ENCODE results near the gene CD300LB. TPM values are rescaled to one million over a fixed set of nuclear protein-coding genes. Genes with fewer than 3 reads are reported as not detected.
"Not testable (repeated sequence)": the region's sequence is repeated elsewhere in the genome, so short reads cannot be mapped to it uniquely, and the experiment has no call there.

Gene CD300LB
- total and polyA plus RNA-seq, 12 donors, result 0.14 to 1.7 (median 0.25) TPM; not detected in 5

DNA sequence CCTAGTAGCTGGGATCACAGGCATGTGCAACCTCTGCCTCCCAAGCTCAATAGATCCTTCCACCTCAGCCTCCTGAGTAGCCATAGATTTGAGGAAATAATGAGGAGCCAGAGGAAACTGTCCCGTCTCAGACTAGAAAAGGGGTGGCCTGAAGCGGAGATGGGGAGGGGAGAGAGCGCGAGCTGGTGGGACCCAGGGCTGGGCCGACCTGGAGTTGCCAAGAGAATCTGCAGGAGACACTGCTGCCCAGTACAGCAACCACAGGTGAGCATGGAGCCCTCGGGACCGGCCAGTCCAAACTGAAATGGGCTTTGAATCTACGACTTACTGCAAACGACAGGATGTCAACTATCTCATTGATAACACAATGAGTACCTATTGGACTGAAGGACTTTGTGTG, 40.6 kb downstream of the CD300LB start:
- Histone ChIP-seq H3K27me3 (peaks cover 0 to 10% (median 0%) of the 10 kb centered on the region in 7 donors), H3K27ac (no peak overlapping the region), H3K9me3 (no peaks in the 10 kb centered on the region), H3K36me3 (peaks cover 0 to 8% (median 0%) of the 10 kb centered on the region in 9 donors), H3K4me3 (no peak overlapping the region), H3K4me1 (no peaks in the 10 kb centered on the region)
- DNase-seq (no peak), ATAC-seq (no peak)
- intact Hi-C loops (cut with DNase I), result loop anchor here in 4 of 10 donors (5.0 to 10.0 kb wide), 4 partner anchors 116 to 188 kb away; partner anchors contain the start of gene GPR142 (in 2 of the 4)
- TF ChIP-seq, protein P1, sequence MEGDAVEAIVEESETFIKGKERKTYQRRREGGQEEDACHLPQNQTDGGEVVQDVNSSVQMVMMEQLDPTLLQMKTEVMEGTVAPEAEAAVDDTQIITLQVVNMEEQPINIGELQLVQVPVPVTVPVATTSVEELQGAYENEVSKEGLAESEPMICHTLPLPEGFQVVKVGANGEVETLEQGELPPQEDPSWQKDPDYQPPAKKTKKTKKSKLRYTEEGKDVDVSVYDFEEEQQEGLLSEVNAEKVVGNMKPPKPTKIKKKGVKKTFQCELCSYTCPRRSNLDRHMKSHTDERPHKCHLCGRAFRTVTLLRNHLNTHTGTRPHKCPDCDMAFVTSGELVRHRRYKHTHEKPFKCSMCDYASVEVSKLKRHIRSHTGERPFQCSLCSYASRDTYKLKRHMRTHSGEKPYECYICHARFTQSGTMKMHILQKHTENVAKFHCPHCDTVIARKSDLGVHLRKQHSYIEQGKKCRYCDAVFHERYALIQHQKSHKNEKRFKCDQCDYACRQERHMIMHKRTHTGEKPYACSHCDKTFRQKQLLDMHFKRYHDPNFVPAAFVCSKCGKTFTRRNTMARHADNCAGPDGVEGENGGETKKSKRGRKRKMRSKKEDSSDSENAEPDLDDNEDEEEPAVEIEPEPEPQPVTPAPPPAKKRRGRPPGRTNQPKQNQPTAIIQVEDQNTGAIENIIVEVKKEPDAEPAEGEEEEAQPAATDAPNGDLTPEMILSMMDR (IDR thresholded peaks at IDR 0.05), result no peak
- WGBS, 2 donors, result 71% methylated on average over 9 of the region's 9 CpGs

DNA sequence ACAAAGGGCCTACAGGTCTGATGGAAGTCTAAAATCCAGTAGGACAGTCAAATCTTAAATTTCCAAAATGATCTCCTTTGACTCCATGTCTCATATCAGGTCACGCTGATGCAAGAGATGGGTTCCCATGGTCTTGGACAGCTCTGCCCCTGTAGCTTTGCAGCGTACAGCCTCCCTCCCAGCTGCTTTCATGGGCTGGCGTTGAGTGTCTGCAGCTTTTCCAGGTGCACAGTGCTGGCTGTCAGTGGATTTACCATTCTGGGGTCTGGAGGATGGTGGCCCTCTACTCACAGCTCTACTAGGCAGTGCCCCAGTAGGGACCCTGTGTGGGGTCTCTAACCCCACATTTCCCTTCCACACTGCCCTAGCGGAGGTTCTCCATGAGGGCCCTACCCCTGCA, 43.0 kb downstream of the CD300LB start:
- DNase-seq; H3K27ac ChIP-seq; H3K9me3 ChIP-seq; H3K4me1 ChIP-seq; H3K4me3 ChIP-seq; ATAC-seq; intact Hi-C loops (cut with DNase I): not testable (repeated sequence)
- Histone ChIP-seq H3K27me3 (peaks cover 0 to 21% (median 8%) of the 10 kb centered on the region in 7 donors), H3K36me3 (peaks cover 0 to 26% (median 0%) of the 10 kb centered on the region in 9 donors)
- WGBS, 2 donors, result 97% methylated on average over 4 of the region's 4 CpGs

DNA sequence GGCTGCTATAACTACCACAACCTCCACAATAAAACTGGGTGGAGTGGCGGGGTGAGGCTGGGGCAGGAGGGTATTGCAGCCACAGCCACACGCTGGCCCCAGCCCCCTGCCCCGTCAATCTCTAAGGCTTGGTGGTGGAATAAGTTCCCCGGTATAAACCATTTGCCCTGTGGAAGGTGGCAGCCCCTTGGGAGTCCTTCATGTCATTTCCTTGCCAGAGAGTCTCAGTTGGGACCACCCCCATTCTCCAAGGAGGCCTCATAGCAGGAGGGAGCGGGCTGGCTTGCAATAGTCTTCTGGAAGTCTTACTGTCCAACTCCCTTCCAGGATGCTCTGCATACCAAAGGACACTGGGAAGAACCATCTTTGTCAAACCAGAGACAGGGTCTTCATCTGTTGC, 45.4 kb downstream of the CD300LB start:
- Histone ChIP-seq H3K9me3 (no peaks in the 10 kb centered on the region), H3K4me3 (no peak overlapping the region), H3K27ac (no peak overlapping the region), H3K36me3 (peaks cover 0 to 44% (median 0%) of the 10 kb centered on the region in 9 donors), H3K27me3 (peaks cover 0 to 23% (median 8%) of the 10 kb centered on the region in 7 donors), H3K4me1 (no peaks in the 10 kb centered on the region)
- DNase-seq (no peak), ATAC-seq (no peak)
- intact Hi-C loops (cut with DNase I), result no loop called here
- WGBS, 2 donors, result 89% methylated on average over 5 of the region's 5 CpGs
- TF ChIP-seq, protein P1 (IDR thresholded peaks at IDR 0.05), result no peak

DNA sequence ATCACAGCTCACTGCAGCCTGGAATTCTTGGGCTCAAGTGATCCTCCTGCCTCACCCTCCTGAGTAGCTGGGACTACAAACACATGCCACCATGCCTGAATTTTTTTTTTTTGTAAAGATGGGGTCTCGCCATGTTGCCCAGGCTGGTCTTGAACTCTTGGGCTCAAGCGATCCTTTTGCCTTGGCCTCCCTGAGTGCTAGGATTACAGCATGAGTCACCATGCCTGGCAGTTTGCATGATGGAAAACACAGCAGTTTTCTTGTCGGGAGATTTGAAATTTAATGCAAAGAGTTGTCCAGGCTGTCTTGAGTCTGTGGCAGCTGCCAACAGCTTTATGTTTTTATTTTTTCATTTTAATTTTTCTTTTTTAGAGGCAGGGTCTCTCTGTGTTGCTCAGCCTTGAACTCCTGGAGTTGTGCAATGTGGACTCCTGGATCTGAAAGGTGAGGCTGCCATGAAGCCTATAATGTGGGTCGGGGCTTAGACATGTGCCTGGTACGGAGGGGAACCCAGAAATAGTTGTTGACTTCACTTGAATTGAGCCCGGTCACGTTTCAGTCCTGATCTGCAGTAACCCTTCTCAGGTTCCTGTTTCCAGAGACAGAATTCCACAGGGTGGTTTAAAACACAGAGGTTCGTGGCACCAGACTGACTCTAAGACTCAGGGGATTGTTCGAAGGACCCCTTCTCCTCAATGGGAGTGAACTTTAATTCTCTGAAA, 46.1 kb downstream of the CD300LB start:
- Histone ChIP-seq H3K27ac (no peak overlapping the region), H3K9me3 (no peaks in the 10 kb centered on the region), H3K27me3 (peaks cover 0 to 27% (median 8%) of the 10 kb centered on the region in 7 donors), H3K4me1 (no peaks in the 10 kb centered on the region), H3K4me3 (no peak overlapping the region), H3K36me3 (peaks cover 0 to 49% (median 0%) of the 10 kb centered on the region in 9 donors)
- TF ChIP-seq, protein P1 (IDR thresholded peaks at IDR 0.05), result no peak
- ATAC-seq, result no peak
- 56 to 63% methylated on average over 9 of the region's 9 CpGs for WGBS, 2 donors
- intact Hi-C loops (cut with DNase I), result no loop called here
- no peak for DNase-seq

DNA sequence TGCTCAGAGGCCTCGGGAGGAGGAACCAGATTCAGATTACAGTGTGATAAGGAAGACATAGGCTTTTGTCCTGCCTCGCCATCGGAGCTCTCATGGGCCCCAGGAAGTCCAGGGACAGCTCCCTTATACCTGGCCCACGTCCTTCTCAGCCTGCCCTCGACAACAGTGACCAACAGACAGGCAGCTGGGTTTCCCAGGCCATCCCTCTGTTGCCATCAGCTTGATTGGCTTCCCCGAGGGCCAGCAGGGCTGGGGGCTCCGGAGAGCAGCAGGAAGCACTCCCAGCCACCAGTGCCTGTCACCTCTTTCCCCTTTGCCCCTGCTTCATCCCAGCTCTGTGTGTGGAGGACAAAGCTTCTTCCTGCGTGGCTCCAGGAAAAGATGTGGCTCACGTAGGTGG, 47.2 kb downstream of the CD300LB start:
- Histone ChIP-seq H3K4me3 (no peak overlapping the region), H3K9me3 (no peaks in the 10 kb centered on the region), H3K27ac (no peak overlapping the region), H3K4me1 (peaks cover 0 to 10% (median 0%) of the 10 kb centered on the region in 9 donors), H3K27me3 (peaks cover 0 to 33% (median 8%) of the 10 kb centered on the region in 7 donors), H3K36me3 (peaks cover 0 to 57% (median 0%) of the 10 kb centered on the region in 9 donors)
- 37 to 45% methylated on average over 9 of the region's 9 CpGs for WGBS, 2 donors
- intact Hi-C loops (cut with DNase I), result no loop called here
- TF ChIP-seq, protein P1 (IDR thresholded peaks at IDR 0.05), result no peak
- DNase-seq (no peak), ATAC-seq (no peak)
